Measurements from ENCODE around the gene PHGDH.
"Not testable (repeated sequence)": the region's sequence is repeated elsewhere in the genome, so short reads cannot be mapped to it uniquely, and the experiment has no call there.

The PHGDH gene

DNA sequence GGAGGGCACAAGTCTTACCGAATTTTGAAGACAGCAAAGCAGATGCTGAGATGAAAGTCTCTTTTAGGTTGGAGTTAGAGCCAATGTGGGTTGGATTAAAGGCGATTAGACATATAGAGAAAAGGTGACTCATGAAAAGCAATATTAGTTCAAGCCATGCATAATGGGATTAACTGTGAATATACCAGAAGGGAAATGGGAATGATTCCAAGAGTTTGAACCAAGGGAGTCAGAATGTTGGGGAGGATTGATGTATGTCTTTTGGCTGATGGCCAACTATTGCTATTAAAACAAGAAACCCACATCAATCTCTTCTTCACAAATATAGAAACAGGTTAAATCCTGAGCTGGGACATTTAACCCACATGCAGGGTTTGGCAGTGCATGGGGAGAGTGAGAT, 55.8 kb downstream of the PHGDH start:
- no peak for DNase-seq

DNA sequence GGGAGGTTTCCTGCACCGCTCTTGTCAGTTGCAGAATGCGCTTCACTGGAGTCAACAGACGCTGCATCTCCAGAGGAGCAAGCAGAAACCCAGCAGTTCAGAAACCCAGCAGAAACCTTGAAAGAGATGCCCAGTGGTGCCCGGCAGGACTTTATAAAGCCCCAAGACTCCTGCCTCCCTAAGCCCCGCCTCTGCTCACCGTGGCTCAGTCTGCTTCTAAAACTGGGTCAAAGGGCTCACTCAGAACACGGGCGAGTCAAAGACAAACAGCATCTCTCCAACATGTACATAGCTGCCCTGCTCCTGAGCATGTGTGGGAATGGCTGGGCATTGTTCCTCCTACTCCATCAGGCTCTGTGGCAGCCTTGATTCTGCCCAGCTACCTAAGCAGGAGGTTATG, 57.0 kb downstream of the PHGDH start, which contains the start of gene HMGCS2:
TSS of gene HMGCS2 (minus strand) at position 128 of the 400 bp plus-strand sequence. CDS start at position 67, 61 bp downstream.
- no peak for DNase-seq

DNA sequence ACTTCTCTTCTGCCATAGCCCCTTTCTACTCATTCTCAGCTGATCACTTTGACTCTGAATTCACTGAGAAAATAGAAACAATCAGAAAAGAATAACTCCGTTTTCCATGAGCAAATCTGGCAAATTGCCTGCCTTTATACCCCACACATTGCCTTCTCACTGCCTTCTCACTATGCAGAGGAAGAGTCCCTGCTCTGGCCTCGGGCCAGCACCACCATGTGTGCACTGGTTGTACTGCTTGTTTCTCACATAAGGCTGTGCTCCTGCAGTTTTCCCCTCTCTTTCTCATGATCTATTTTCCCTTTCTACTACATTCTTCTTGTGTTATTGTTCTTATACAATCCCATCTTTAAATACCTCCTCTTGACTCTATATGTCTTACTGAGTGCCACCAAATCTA, 59.3 kb downstream of the PHGDH start:
- DNase-seq, result no peak

DNA sequence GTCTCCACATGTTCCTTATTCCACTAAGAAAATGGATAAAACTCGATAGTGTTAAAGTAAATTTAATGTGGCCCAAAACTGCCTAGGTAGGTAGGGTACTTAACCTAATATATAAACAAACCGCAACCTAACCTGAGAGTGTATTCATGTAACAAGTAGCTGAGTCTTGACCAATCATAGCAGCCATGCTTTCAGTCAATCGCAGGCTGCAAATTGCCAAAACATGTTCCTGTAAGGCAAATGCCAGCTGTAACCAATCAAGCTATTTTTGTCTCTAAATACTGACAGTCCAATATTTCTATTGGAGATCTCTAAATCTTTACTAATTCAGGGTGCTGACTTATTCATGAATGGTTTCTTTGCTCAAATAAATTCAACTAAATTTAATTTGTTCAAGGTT, 60.0 kb downstream of the PHGDH start:
- DNase-seq, result no peak

DNA sequence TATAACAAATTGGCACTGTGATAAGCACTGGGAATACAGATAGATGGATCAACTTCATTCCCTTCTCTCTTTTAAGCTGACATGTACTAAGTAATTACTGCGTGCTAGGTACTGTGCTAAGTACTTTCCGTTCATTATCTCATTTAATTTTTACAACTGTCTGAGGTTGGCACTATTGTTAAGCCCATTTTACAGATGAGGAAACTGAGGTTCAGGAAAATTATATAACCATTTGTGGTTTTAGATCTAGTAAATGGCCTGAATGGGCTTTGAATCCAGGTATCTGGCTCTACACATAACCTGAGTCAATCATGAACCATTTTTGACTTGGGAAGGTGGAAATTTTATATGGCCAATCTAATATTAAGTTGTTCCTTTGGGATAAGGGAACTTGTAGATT, 60.6 kb downstream of the PHGDH start:
- DNase-seq, result no peak

DNA sequence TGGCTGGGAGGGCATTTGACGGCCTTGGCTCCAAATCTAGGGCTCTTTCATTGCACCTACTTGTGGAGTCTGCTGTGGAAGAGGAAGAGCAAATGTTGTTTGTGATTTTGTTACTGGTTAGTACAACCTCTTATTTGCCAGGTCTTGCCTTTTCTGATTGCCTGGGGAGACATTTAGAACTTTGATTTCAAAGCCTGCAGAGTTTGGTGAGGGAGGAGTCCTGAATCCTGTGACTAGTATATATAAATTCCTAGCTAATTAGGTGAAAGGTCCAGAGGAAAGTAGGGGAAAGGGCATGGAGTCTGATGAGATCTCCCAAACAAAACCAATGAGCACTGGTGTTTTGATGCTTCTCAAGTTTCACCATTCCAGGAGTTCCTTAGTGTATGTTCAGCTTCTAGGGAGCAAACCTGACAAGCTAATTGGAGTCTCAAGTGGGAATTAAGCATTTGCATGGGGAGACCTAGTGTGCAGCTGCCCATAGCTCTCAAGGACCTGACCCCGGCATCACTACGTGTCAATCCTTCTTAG, 62.0 kb downstream of the PHGDH start:
- no peak for DNase-seq

DNA sequence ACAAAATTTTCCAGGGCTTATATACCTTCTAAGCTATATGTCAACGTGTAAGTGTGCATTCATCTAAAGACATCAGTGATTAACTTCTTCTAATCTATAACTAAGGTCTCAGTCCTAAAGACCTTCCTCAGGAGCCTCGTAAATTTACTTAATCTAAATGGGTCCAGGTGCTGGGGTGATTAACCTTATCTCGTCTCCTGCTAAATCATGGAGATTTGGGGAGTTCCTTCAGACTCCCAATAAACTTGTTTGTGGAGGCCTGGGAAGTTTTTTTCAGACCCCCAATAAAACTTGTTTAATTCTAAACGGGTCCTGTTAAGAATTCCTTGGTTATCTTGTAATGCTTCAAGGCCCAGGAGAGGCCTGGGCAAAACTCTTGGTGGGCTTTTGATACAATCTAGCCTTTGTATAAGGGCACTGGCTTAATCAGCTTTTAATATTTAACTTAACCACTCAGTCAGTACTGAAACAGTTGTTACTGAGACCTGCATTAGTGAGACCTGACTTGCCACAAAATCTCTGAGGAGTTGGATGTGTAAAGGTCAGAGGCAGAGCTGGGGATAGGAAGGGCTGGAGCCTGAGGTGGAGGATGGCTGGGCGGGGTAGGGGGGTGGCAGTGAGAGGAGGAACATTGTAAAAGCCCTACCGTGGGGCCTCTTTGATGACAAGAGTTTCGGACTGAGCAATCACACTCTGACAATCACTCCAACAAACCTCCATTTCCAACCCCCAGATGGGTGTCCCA, 63.2 kb downstream of the PHGDH start:
- DNase-seq, result no peak

DNA sequence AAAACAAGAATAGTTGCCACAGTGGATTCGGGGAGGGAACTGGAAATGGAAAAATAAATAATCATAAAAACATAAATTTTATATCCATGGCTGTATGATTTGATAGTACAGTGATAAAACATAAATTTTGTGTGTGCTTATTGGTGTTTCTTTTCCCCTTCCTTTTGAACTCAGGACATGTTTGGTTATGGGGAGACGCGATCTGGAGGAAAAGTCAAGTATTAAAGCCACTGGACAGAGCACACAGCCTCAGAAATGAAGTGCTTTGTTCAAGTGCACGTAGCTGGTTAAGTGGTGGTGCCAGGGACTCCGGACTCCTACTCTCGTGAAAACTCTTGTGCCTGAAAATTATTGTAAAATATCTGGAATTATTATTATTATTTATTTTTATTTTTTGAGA, 66.6 kb downstream of the PHGDH start:
- no peak for DNase-seq

DNA sequence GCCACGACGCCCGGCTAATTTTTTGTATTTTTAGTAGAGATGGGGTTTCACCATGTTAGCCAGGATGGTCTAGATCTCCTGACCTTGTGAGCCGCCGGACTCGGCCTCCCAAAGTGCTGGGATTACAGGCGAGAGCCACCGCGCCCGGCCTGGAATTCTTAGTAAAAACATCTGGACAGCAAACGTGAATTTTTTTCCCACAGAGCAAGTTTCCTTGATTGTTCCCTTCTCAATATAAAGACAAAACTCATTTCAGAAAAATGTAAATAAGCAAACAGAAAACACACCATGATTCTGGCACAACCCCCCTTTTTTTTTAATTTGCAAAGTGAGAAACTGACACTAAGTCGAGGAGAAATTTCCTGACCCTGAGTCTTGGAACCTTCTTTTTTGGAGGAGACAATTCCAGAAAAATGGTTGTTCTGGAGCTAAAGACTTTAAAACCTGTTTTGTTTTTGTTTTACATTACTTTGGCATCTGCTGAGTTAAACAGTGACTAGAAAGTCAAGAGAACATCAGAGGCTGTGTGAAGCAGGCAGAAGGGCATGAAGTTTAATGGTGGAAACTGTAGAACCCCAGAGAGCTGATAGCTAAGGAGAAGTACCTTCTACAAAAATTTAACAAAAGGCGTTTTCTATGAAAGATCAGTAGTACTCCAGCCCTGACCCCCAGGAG, 67.3 kb downstream of the PHGDH start:
- no peak for DNase-seq

DNA sequence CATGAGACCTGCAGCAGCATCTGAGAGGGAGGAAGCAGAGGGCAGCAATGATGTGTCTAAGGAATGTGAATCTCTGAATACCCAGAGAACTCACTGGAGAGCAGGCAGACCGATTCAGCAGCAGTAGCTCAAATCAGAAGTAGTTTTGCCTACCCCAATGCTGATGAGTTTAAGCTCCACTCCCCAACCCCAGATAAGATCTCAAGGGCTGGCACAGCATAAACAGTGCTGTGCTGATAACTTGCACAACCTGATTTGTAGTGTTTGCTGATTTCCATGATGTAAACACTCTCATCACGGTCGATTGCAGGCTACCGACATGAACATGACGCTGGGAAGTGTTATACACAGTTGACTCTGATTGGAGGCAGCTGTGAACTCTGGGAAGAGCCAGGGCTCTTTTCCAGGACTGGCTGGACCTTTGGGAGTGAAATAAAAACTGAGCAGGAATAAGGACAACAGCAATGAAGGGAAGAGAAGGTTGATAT, 68.2 kb downstream of the PHGDH start:
- DNase-seq, result no peak

DNA sequence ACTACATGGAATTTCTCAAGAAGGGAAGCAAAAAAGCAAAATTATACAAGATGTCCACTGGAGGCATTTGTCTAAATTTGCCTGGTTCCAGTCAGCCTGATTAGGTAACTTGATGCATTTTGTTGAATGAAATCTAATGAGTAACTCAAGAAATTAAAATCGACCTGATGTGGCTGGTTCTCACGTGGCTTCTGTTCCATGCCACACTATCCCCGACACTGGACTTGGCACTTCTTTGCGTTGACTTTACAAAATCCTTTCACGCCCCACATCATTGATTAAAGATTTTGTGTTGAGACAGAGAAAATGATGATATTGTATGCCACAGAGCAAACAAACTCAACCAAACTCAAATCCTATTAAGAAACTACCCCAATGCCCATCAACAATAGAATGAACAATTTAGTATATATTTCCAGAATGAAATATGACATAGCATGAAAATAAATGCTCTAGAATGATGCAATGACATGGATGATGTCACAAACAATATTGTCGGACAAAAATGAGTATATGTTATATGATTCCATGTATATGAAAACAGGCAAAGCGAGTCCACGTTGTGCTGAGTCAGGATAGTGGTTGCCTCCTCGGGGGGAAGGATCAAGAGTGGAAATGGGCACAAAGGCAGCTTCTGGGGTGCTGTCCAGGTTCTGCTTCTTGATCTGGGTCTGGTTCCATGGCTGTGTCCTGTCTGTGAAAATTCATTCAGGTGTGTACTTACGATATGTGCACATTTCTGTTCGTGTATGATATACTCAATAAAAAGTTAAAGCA, 69.9 kb downstream of the PHGDH start:
- no peak for DNase-seq

DNA sequence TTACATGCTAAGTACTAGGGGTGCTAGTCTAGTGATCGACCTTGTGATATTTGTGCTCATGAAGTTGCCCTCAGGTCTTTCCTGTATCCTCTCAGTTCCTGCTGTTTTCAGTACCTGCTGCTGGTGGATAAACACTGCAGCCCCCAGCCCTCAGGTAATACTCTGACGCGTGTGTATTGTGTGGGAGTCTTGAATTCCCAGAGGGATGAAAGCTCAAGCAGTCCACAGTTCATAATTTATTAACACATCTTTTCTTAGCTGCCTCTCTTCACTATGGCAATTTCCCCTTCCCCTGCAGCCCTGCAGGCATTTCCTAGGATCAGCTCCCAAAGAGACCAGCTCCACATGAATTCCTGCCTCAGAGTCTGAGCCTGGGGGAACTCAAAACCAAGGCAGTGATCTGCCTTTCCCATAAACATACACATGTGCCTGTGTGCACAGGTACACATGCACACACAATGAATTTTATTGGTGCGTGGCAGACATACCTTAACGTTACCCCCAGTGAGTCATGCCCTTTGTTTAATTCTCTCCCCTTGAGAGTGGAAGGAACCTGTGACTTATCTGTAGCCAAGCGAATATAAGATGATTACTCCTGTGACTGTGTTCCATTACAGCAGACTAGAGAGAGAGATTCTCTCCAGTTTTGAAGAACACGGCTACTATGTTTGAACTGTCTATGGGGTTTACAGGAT, 71.0 kb downstream of the PHGDH start:
- no peak for DNase-seq

DNA sequence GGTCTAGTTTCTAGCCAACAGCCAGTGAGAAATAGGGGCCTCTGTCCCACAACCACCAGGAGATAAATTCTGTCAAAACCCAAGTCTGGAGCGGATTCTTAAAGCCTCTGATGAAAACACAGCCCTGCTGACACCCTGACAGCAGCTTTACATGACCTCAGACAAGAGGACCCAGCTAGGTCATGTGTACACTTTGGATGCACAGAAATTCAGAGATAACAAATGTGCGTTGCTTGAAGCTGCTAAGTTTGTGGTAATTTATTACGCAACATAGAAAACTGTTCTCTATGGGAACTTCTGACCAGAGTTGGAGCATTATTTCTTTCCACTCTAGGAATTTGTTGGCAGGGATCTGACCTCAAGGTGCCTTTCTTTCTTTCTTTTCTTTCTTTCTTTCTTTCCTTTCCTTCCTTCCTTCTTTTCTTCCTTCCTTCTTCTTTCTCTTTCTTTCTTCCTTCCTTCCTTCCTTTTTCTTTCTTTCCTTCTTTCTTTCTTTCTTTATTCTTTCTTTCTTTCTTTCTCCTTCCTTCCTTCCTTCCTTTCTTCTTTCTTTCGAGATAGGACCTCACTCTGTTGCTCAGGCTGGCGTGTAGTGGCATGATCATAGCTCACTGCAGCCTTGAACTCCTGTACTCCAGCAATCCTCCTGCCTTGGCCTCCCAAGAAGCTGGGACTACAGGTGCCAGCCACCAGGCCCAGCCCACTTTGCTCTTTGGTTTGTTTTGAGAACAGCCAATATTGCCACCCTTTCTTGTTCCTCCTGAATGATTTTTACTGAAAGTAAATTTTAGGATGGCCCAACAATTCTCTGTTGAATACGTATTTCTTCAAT, 71.8 kb downstream of the PHGDH start:
- DNase-seq, result no peak

DNA sequence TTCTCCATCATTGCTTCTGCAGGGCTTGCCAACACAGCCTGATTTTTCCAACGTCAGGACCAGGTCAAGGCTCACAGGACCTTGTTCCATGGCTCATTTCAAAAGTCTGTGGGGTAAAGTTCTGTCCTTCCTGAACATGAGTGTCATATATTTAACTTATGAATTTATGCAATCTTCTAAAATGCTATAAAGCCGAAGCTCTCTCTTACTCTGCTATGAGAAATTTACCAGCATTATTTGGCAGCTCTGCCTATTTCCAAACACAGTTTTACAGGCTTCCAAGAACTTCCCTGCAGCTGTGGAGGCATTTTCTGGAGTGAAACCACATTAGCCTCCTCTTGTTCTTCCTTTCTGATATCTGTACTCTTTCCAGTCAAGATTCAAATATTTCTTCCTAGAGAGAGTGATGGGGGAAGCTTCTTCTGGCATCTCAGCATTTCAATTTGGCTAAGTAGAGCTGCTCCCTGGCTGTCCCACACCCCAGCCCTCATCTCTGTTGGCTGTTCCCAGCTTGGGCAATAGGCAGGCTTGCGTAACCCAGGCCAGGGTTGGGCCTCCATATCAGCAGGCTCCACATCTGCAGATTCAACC, 72.6 kb downstream of the PHGDH start:
- no peak for DNase-seq

DNA sequence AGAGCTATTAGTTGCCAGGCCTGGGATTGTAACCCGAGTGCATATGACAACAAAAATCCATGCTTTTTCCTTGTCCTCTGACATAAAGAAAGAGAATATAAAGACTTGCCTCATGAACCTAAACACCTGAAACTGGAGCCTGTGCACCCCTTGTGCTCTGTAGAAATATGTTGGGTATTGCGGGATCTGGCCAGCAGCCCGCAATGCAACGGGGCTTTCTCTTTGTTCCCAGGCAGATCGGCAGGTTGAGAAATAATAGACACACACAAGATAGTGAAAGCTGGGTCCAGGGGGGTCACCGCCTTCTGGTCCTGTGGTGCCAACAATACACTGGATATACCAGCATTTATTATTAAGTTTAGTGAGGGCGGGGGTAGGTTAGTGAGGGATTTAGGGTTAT, 74.3 kb downstream of the PHGDH start:
- not testable (repeated sequence) for DNase-seq

DNA sequence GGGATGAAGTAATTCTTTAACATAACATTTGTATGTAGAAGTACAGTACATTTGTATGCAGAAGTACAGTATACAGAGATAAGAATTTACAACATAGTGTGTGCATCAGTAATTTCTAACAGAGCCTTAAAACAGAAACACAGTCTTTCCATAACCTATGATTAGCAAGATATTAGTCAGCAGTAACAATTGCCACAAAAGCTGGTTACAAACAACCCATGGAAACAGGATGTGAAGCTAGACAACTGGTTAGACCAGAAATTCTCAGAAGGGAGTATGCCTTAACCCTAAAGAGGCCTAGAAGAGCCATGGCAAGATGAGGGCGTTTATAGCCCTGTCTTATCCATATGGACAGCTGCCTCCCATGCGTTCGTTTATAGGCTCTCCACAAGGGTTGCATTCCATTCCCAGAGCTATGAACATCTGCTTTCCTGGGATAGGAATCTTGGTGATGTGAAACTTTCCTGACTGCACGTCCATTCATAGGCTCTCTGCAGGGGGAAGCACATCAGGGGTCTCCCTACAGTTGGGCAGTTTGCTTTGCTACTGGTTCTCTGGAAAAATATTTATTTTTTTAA, 74.8 kb downstream of the PHGDH start:
- DNase-seq, result not testable (repeated sequence)

DNA sequence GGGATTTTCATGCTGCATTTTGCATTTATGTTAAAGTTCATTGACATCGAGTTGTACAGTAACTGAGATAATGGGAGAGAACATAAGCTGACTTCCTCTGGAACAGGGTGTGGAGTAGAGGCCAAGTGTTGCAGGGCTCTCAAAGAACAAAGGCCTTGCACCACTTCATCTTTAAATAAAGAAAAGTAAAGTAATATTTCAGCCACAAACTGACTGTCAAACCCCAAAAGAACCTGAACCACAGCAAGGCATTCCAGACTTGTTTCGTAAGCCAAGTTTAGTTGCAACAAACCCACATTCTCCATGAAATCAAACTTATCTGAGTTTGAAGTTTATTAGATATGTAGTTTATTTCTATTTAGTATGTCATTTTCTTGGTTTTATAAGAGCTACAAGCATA, 76.0 kb downstream of the PHGDH start:
- no peak for DNase-seq

DNA sequence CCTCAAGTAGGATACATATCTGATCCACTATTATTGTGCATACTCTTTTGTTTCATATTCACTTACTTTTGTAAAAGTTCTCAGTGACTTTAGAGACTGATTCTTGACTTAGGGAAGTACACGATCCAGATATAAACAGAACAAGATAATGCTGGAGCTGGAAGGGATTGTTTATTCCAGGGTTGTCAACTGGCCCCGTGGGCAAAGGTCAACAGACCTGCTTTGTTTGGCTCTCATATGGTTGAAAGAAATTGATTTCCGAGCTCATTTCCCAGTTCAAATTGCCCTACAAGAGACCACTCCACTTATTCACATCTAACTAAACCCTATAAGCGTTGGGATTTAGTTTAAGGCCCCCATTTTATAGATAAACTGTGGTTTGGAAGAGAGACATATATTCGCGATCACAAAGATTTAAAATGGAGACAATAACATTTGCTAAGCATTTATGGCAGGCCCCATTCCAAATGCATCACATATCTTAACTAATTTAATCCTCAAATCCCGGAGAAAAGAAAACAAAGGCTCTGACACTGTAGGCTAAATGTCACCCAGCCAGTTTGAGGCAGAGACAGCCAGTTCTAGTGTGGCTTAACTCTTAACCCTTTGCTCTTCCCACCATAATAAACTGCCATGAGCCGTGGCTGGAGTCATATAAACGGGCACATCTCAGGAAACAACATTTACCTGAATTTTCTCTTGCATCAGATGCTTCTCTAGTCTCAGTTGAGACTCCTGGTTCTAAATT, 78.9 kb downstream of the PHGDH start:
- DNase-seq, result no peak

DNA sequence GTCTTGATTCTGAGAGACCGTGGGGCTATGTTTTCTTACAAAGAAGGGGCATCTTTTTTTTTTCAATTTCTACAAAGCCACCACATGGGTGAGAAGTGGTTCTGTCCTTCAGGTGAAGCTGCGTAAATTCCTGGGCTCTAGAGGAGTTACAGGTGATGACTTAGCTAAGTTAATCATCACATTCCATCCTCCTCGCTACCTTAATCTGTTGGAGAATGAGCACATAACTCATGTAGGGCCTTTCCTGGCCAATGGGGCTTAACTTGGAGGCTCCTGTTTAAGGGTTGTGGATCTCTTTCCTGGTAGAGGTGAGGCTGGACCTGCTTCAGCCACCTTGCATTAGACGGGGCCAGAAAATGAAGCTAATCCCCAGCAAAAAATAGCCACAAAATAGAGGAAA, 79.6 kb downstream of the PHGDH start:
- no peak for DNase-seq

Measured in activated gamma-delta T cell (primary cell).